GM21576 (cell line): Measurements from ENCODE around the gene DLGAP5.

ENCODE experiments used
- ATAC-seq: cut with Tn5 transposase; IDR thresholded peaks from one replicate; pipeline ENCODE4 v1.9.1; 2021; ENCODE audit warnings: mild to moderate bottlenecking, moderate library complexity; ENCODE audit not compliant: unreplicated experiment

Gene DLGAP5

GRCh38 chr14:55130196-55130550 lies 61.2 kb downstream of the DLGAP5 start:
- ATAC-seq, result no peak

DNA sequence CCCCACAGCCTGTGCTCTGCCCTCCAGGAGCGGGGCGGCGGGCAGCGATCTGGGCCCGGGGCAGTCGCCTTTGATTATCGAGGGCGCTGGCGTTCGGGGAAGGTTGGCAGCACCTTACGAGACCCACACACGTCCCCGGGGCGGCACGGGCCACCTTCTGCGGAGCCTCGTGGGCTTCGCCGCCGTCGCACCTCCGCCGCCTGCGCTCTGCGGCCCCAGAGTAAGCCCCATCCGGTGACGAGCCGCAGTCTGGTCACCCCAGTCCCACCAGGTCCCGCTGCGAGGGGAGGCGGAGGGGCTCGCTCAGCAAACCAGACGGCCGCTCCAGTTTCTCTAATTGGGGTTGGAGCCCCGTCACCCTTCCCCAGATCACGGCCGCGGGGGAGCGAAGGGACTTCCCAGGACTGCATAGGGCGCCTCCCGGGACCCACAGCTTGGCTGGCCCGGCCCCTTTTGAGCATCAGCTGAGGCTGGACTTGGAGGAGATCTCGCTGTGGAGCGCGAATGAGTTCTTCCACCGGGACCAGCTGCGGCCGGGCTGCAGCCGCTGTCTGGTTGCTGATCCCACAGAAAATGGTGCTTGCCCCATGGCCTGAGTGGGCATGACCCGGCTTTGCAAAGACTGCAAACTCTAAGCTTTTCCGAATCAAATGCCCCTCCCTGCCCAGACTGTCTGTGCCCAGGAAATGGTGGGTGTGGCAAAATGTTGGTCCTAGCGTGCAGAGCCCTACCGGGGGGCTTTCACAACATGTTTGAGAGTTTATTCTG lies 61.8 kb downstream of the DLGAP5 start:
- peak; percentile 54 for ATAC-seq

DNA sequence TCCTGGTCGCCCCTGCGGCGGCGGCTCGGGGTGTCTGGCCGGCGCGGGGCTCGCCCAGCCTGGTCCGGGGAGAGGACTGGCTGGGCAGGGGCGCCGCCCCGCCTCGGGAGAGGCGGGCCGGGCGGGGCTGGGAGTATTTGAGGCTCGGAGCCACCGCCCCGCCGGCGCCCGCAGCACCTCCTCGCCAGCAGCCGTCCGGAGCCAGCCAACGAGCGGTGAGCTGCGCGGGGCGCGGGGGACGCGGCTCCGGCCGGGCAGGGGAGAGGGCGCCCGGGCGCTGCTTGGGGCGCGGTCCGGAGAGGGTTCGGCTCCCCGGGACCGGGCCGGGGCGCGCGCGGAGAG lies 62.3 kb downstream of the DLGAP5 start, which contains the start of gene LGALS3:
TSS of gene LGALS3 (plus strand) at position 167 of the 342 bp plus-strand sequence. CDS start 8,122 bp downstream, outside the sequence.
- ATAC-seq, result peak; percentile 45

GRCh38 chr14:55128386-55129085 lies 62.8 kb downstream of the DLGAP5 start:
- ATAC-seq, result no peak

DNA sequence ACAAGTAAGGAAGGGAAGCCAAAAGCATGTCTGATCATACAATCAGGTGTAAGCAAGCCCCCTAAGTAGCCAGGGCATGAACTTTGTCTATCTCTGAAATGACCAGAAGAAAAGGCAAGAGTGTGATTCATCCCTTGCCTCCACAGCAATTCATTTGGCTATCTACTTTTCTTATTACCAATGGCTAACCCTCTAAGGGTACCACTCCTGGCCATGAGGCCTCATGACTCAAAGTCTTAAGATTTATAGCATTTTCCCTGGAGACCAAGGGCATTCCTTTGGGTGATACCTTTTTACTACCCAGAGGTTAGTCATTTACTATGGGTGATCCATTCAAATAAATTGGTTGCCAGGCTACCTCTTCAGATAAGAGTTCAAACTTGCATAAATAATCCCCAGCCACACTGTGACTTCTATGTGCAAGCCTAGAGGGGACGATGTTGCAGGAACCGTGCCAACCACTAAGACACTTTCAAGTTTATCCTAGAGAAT lies 63.9 kb downstream of the DLGAP5 start:
- ATAC-seq, result no peak

DNA sequence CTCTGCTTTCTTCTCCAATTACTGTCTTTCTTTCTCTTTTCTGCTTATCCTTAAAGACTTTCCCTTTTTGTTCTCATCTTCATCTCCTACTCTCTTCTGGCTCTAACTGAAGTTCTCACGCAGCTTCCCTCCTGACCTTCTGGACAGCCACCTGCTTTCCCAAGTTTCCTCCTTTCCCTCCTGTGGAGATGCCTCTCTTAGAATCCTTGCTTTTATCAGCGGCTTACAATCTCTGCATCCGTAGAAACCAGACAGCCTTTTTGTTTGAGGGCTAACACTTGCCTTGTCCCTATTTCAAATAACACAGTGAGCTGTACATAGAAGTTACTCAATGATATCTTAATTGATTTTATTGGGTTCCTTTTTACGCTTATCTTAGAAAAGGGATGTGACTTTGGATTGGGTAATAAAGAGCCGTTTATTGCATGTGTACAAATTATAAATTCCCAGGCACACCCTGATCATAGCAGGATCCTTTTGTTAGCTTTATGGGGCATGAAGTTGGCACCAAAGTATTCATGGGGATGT lies 64.4 kb downstream of the DLGAP5 start:
- no peak for ATAC-seq

GRCh38 chr14:55126034-55126433 lies 65.4 kb downstream of the DLGAP5 start:
- ATAC-seq, result no peak

DNA sequence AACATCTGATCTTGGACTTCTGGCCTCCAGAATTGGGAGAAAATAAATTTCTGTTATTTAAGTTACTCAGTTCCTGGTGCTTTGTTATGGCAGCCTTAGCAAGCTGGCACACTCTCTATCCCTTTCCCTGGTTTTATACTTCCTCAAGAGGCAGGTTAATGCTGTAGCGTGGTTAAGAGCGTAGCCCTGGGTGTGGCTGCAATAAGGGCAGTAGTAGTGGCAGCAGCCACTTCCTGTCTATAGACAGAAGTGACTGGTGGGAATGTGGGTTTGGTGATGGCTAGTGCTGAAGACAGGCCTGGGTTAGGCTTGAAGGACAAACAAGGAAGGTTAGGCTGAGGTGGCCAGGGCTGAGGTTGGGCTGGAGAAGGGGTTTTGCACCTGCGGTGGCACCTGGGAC lies 66.0 kb downstream of the DLGAP5 start:
- ATAC-seq, result no peak

DNA sequence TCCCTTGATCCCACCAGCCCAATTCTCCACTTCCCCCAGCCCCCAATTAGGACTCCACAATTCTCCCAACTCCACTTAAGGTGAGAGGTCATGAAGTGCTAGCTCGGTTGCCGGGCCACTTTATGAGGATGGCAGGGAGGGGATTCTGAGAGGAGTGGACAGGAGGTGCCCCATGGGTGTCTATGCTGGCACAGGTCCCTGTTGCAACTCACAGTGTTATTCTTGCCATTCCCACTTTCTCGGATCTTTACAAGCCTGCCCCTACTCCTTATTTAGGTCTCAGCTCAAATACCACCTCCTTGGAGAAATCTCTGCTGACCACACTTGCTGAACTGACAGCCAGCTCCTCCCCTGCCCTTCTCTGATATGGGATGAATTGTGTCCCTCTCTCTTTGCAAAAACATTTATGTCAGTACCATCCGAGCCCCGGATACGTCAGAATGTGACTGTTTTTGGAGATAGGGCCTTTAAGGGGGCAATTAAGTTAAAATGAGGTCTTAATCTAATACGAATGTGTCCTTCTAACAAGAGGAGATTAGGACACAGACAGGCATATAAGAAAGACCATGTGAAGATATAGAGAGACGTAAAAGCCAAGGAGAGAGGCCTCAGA lies 66.5 kb downstream of the DLGAP5 start:
- no peak for ATAC-seq

DNA sequence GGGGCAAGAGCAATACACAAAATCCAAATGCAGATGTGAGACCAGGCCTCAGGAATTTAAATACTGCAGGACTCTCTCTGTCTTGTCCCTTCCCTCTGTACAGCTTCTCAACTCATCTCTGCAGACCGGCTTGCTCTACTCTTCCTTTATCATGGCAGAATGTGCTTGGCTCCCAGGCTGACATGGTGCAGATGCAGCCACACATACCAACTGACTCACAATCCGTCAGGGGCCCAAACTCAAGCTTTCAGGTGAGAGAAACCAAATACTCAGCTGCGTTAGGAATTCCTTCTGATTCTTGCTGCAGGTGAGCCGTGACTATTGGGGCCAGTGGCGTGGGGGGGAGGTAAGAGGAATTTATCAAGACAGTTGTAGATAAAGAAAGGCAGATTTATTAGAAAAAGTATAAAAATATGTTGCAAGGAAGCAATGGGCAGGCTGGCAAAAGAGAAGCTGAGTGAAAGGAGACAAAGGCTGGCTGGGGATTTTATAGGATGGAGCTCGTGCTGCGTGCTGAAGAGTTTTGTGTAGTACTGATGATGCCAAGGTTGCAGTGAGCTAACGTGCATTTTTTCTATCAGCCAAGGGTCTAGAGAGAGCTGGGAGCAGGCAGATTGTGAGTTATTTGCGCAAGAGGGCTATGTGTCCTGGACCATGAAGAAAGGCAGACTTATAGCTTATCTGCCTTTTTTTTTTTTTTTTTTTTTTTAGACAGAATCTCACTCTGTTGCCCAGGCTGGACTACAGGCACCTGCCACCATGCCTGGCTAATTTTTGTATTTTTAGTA lies 67.3 kb downstream of the DLGAP5 start:
- no peak for ATAC-seq

- no peak for ATAC-seq
These were observed 68.3 kb downstream of the DLGAP5 start for GRCh38 chr14:55123101-55123500.

DNA sequence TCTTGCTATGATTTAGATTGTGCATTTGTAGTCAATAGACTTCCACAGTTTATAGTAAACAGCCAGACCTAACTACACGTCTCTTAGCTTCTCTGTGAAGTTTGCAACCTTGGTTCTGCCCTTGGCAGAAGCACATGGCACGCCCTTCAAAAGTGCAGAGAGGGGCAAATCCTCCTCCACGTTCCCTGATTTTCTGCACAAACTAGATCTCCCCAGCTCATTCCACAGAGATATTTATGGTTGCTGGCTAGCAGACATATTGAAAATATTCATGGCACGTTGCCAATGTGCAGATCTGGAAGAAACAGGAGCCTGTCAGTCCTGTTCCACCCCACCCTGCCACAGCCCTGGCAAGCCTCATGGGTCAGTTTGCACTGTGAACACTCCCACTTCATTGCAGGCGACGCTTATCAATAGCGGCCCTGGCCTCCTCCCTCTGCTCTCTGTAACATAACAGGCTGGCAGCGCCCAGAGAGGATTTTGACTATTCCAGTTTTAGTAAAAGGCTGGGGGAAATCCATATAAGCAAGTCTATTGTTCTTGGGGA lies 68.9 kb downstream of the DLGAP5 start:
- ATAC-seq, result no peak

- ATAC-seq, result no peak
These were observed 69.6 kb downstream of the DLGAP5 start for GRCh38 chr14:55121628-55122439.

- no peak for ATAC-seq
These were observed 70.6 kb downstream of the DLGAP5 start for GRCh38 chr14:55120571-55121495.

DNA sequence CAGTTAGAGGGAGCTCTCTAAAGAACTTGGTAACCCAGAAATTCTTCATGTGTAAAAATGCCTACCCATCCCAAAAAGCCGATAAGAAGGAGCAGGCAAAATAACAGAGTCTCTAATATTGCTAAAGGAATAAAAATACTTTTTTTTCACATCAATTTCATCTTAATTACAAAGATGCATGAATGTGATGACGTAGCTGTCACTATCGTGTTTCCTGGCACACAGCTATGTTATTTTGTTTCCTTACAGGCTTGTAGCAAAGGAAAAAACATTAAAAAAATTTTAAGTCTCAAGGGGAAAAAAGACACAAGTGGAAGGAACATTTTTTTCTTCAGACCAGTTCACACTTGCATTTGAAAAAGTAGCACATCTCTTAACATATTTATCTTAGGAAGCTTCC lies 72.6 kb downstream of the DLGAP5 start:
- ATAC-seq, result no peak

DNA sequence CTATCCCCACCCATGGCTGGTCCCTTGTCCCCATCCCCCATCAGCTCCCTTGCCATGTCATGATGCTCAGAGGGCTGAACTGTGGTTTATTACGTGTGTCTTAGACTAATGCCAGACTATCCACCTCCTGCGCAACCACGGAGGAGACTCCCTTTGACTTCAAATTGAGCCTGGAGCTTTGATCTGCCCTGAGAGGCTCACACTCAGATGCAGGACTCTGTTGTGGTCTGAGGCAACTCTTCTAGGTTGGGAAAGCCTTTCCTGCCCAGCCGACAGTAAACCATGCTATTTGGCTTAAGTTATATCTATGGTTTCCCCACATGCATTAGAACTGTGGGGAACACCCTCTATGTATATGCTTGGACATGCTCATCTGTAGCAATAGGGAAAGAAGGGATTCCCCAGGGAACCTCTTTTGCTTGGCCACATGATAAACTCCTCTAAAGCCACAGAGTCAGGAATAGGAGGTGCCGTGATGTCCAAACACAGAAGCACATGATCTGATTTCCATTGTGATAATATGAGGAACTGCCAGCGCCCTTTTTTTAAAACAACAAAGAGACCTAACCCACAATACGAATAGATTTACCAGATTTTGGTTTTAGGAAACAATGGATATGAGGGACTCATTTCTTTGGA lies 73.5 kb downstream of the DLGAP5 start:
- no peak for ATAC-seq

DNA sequence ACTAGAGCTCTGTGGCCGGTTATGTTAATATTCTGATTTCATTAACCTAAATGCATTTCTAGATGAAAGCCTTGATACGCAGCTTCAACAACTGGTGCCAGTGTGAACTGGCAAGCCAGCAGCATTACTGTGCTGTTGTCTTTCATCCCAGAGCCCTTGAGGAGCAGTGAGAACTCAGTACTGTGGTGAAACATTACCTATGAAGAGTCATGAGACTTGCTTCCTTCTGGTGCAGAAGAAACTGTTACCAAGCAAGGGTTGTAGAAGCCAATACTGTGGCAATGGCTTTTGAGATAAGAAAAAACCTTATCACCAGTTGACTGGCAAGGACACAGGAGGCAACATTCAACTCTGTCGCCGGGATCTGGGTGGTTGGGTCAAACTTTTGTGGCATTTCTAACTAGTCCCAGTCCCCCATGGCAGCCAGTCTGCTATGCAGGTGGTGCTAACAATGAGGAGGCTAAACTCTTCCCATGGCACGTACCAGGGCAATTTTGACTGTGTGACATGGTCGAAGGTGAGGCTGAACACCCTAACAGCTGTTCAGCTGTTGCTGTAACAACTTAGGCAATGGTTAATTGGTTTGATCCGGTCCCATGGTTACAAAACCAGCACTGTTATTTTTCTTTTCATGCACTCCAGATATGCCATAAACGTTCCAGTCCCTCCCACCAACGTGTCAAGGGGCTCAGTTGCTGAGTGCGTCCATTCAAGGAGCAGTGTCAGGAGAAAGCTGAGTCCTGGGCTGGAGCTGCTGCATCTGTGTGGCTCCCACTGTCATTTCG lies 74.9 kb downstream of the DLGAP5 start:
- ATAC-seq, result no peak
